ENCODE measurements around the gene LCE3D. TPM values are rescaled to one million over a fixed set of nuclear protein-coding genes. Genes with fewer than 3 reads are reported as not detected.

Gene LCE3D
- total RNA-seq, 1 donor: not detected

DNA sequence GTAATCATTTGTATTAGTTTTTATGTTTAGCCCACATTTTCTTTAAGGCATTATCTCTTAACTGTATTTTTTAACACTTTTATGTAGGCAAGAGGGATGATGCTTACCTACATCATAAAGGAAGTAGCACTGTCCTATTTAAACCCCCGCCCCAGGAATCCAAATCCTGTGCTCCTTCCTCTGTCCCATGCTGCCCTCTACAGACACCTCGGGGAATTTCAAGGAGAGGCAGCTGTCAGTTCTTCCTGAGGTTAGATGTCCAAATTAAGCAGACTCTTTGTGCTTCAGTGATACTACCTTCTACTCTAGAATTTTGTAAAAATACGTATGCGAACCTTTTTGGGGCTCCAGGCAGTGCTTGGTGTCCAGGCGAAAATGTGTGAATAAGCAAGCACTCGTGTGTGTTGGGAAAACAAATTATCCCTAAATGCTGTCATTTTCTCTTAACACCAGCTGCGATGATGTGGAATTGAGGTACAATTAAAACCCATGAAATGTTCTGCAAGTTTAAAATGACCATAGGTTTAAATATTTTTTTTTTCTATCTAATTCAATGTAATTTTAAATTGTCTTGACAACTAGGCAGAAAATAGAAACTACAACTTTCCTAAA is 46.9 kb downstream of the LCE3D start:
- TF ChIP-seq CTCF (IDR thresholded peaks at IDR 0.05; ENCODE audit: insufficient read depth, low read depth, low read length): peak; percentile 50
- peak; percentile 2 for DNase-seq (ENCODE audit: low read depth)
- H3K4me3 ChIP-seq (ENCODE audit: low read depth, low read length): no peak overlapping the region

Small RNA genes lying within 50 kb of the gene (small RNA-seq; reads per million reads assigned to genes)
- gene LCE3A (not detected), gene LCE3B (not detected)

Other genes starting within 250 kb of the LCE3D start
- not detected in 2 replicates for gene FLG2, start 220.5 kb downstream of the LCE3D start, total RNA-seq
- gene CRNN, start 166.3 kb downstream of the LCE3D start, total RNA-seq: not detected in 2 replicates
- gene LCE5A, start 69.7 kb downstream of the LCE3D start, total RNA-seq: not detected in 2 replicates
- not detected in 2 replicates for gene CRCT1, start 66.0 kb downstream of the LCE3D start, total RNA-seq
- gene LCE3E, start 13.7 kb downstream of the LCE3D start, total RNA-seq: not detected in 2 replicates
- gene LCE3C, start 19.7 kb upstream of the LCE3D start, total RNA-seq: not detected in 2 replicates
- gene LCE3B, start 33.3 kb upstream of the LCE3D start, total RNA-seq: not detected in 2 replicates
- gene LCE3A, start 42.6 kb upstream of the LCE3D start, total RNA-seq: not detected in 2 replicates
- gene LCE2D, start 82.9 kb upstream of the LCE3D start, total RNA-seq: not detected in 2 replicates
- gene LCE2C, start 94.8 kb upstream of the LCE3D start, total RNA-seq: not detected in 2 replicates
- not detected in 2 replicates for gene LCE2B, start 105.6 kb upstream of the LCE3D start, total RNA-seq
- gene LCE2A, start 117.8 kb upstream of the LCE3D start, total RNA-seq: 0.43 TPM in 1 of 2 replicates, not detected in the other
- gene LCE4A, start 127.6 kb upstream of the LCE3D start, total RNA-seq: not detected in 2 replicates
- not detected in 2 replicates for gene KPRP, start 177.5 kb upstream of the LCE3D start, total RNA-seq
- gene LCE1F, start 194.6 kb upstream of the LCE3D start, total RNA-seq: not detected in 2 replicates
- gene LCE1E, start 205.7 kb upstream of the LCE3D start, total RNA-seq: not detected in 2 replicates
- gene LCE1D, start 216.2 kb upstream of the LCE3D start, total RNA-seq: not detected in 2 replicates
- gene LCE1C, start 226.1 kb upstream of the LCE3D start, total RNA-seq: not detected in 2 replicates
- not detected in 2 replicates for gene LCE1B, start 231.5 kb upstream of the LCE3D start, total RNA-seq
- not detected in 2 replicates for gene LCE1A, start 247.0 kb upstream of the LCE3D start, total RNA-seq

All from fibroblast of villous mesenchyme (primary cell).